ENCODE measurements around the gene ELOVL6.
"Not testable (repeated sequence)": the region's sequence is repeated elsewhere in the genome, so short reads cannot be mapped to it uniquely, and the experiment has no call there.

The ELOVL6 gene

GRCh38 chr4:110104661-110105060 lies 93.8 kb downstream of the ELOVL6 start:
- Mint-ChIP-seq H3K9me3 (no peaks in the 10 kb centered on the region), H3K4me1 (ENCODE audit: low read depth) (peaks cover 4% of the 10 kb centered on the region), H3K36me3 (ENCODE audit: low read depth) (no peaks in the 10 kb centered on the region), H3K27me3 (no peaks in the 10 kb centered on the region), H3K27ac (no peak overlapping the region), H3K4me3 (no peak overlapping the region)

- no peak overlapping the region for H3K27ac Mint-ChIP-seq
- H3K4me1 Mint-ChIP-seq (ENCODE audit: low read depth), result no peaks in the 10 kb centered on the region
- no peaks in the 10 kb centered on the region for H3K27me3 Mint-ChIP-seq
- no peak overlapping the region for H3K4me3 Mint-ChIP-seq
- H3K9me3 Mint-ChIP-seq, result no peaks in the 10 kb centered on the region
- no peaks in the 10 kb centered on the region for H3K36me3 Mint-ChIP-seq (ENCODE audit: low read depth)
Measured at GRCh38 chr4:110099638-110100037, 98.8 kb downstream of the ELOVL6 start.

- Mint-ChIP-seq H3K27me3 (no peaks in the 10 kb centered on the region), H3K4me3 (no peak overlapping the region), H3K9me3 (no peaks in the 10 kb centered on the region)
Measured at GRCh38 chr4:110096405-110096804, 102.0 kb downstream of the ELOVL6 start.

GRCh38 chr4:110092646-110093045 lies 105.8 kb downstream of the ELOVL6 start:
- H3K27me3 Mint-ChIP-seq, result no peaks in the 10 kb centered on the region
- no peaks in the 10 kb centered on the region for H3K9me3 Mint-ChIP-seq
- H3K4me3 Mint-ChIP-seq, result no peak overlapping the region
- peaks cover 40% of the 10 kb centered on the region for H3K4me1 Mint-ChIP-seq (ENCODE audit: low read depth)
- H3K27ac Mint-ChIP-seq, result no peak overlapping the region
- peaks cover 5% of the 10 kb centered on the region for H3K36me3 Mint-ChIP-seq (ENCODE audit: low read depth)

More at GRCh38 chr4:110096405-110096804, 102.0 kb downstream of the ELOVL6 start:
- Mint-ChIP-seq H3K4me1 (ENCODE audit: low read depth) (peaks cover 5% of the 10 kb centered on the region), H3K27ac (no peak overlapping the region), H3K36me3 (ENCODE audit: low read depth) (no peaks in the 10 kb centered on the region)

GRCh38 chr4:110091434-110092140 lies 106.8 kb downstream of the ELOVL6 start:
- H3K27me3 Mint-ChIP-seq, result no peaks in the 10 kb centered on the region

GRCh38 chr4:110088670-110089069 lies 109.7 kb downstream of the ELOVL6 start:
- Mint-ChIP-seq H3K27ac (peak overlapping the region; percentile 90), H3K4me1 (ENCODE audit: low read depth) (peaks cover 71% of the 10 kb centered on the region), H3K4me3 (peak overlapping the region; percentile 48)

More at GRCh38 chr4:110091434-110092140, 106.8 kb downstream of the ELOVL6 start:
- Mint-ChIP-seq H3K4me1 (ENCODE audit: low read depth) (peaks cover 51% of the 10 kb centered on the region), H3K36me3 (ENCODE audit: low read depth) (peaks cover 5% of the 10 kb centered on the region), H3K27ac (no peak overlapping the region), H3K9me3 (no peaks in the 10 kb centered on the region), H3K4me3 (no peak overlapping the region)

GRCh38 chr4:110087070-110087708 lies 111.2 kb downstream of the ELOVL6 start:
- Mint-ChIP-seq H3K27ac (peak overlapping the region; percentile 90), H3K4me3 (no peak overlapping the region), H3K27me3 (no peaks in the 10 kb centered on the region), H3K9me3 (no peaks in the 10 kb centered on the region), H3K4me1 (ENCODE audit: low read depth) (peaks cover 71% of the 10 kb centered on the region), H3K36me3 (ENCODE audit: low read depth) (peaks cover 9% of the 10 kb centered on the region)

More at GRCh38 chr4:110088670-110089069, 109.7 kb downstream of the ELOVL6 start:
- peaks cover 9% of the 10 kb centered on the region for H3K36me3 Mint-ChIP-seq (ENCODE audit: low read depth)
- H3K9me3 Mint-ChIP-seq, result no peaks in the 10 kb centered on the region
- H3K27me3 Mint-ChIP-seq, result no peaks in the 10 kb centered on the region

GRCh38 chr4:110085131-110085530 lies 113.3 kb downstream of the ELOVL6 start:
- Mint-ChIP-seq H3K4me3 (no peak overlapping the region), H3K27me3 (no peaks in the 10 kb centered on the region), H3K36me3 (ENCODE audit: low read depth) (peaks cover 9% of the 10 kb centered on the region), H3K27ac (peak overlapping the region; percentile 42), H3K4me1 (ENCODE audit: low read depth) (peaks cover 56% of the 10 kb centered on the region), H3K9me3 (no peaks in the 10 kb centered on the region)

GRCh38 chr4:110084154-110084553 lies 114.3 kb downstream of the ELOVL6 start:
- Mint-ChIP-seq H3K4me1 (ENCODE audit: low read depth) (peaks cover 46% of the 10 kb centered on the region), H3K27me3 (no peaks in the 10 kb centered on the region), H3K4me3 (no peak overlapping the region), H3K9me3 (no peaks in the 10 kb centered on the region), H3K36me3 (ENCODE audit: low read depth) (peaks cover 14% of the 10 kb centered on the region), H3K27ac (no peak overlapping the region)

GRCh38 chr4:110078148-110078547 lies 120.3 kb downstream of the ELOVL6 start:
- H3K9me3 Mint-ChIP-seq; H3K27me3 Mint-ChIP-seq; H3K27ac Mint-ChIP-seq; H3K4me1 Mint-ChIP-seq (ENCODE audit: low read depth); H3K4me3 Mint-ChIP-seq: not testable (repeated sequence)
- peaks cover 14% of the 10 kb centered on the region for H3K36me3 Mint-ChIP-seq (ENCODE audit: low read depth)

- H3K4me1 Mint-ChIP-seq (ENCODE audit: low read depth); H3K4me3 Mint-ChIP-seq; H3K9me3 Mint-ChIP-seq; H3K27ac Mint-ChIP-seq; H3K27me3 Mint-ChIP-seq: not testable (repeated sequence)
- peaks cover 14% of the 10 kb centered on the region for H3K36me3 Mint-ChIP-seq (ENCODE audit: low read depth)
Measured at GRCh38 chr4:110076828-110077227, 121.6 kb downstream of the ELOVL6 start.

- H3K4me3 Mint-ChIP-seq, result no peak overlapping the region
- no peaks in the 10 kb centered on the region for H3K27me3 Mint-ChIP-seq
- no peak overlapping the region for H3K27ac Mint-ChIP-seq
- no peaks in the 10 kb centered on the region for H3K4me1 Mint-ChIP-seq (ENCODE audit: low read depth)
- peaks cover 14% of the 10 kb centered on the region for H3K36me3 Mint-ChIP-seq (ENCODE audit: low read depth)
- H3K9me3 Mint-ChIP-seq, result peaks cover 8% of the 10 kb centered on the region
Measured at GRCh38 chr4:110075891-110076290, 122.5 kb downstream of the ELOVL6 start.

GRCh38 chr4:110075083-110075738 lies 123.2 kb downstream of the ELOVL6 start:
- Mint-ChIP-seq H3K27ac (no peak overlapping the region), H3K4me3 (no peak overlapping the region), H3K27me3 (no peaks in the 10 kb centered on the region)

GRCh38 chr4:110074570-110074969 lies 123.8 kb downstream of the ELOVL6 start:
- Mint-ChIP-seq H3K27me3 (no peaks in the 10 kb centered on the region), H3K36me3 (ENCODE audit: low read depth) (peaks cover 12% of the 10 kb centered on the region), H3K4me3 (no peak overlapping the region), H3K9me3 (peaks cover 8% of the 10 kb centered on the region), H3K27ac (no peak overlapping the region), H3K4me1 (ENCODE audit: low read depth) (no peaks in the 10 kb centered on the region)

More at GRCh38 chr4:110075083-110075738, 123.2 kb downstream of the ELOVL6 start:
- Mint-ChIP-seq H3K36me3 (ENCODE audit: low read depth) (peaks cover 14% of the 10 kb centered on the region), H3K4me1 (ENCODE audit: low read depth) (no peaks in the 10 kb centered on the region), H3K9me3 (peaks cover 8% of the 10 kb centered on the region)

All from stimulated activated naive CD8-positive, alpha-beta T cell treated with anti-CD3 and anti-CD28 coated beads, Interleukin-15, Interleukin-2, amounts not matched to agents 100 ng/mL and 50 ng/mL, for 24 hours (primary cell).